Measurements from ENCODE around the gene MBNL2.
A peak's percentile ranks its signal among the peaks of the same experiment; 100 is the strongest.

MBNL2 gene

DNA sequence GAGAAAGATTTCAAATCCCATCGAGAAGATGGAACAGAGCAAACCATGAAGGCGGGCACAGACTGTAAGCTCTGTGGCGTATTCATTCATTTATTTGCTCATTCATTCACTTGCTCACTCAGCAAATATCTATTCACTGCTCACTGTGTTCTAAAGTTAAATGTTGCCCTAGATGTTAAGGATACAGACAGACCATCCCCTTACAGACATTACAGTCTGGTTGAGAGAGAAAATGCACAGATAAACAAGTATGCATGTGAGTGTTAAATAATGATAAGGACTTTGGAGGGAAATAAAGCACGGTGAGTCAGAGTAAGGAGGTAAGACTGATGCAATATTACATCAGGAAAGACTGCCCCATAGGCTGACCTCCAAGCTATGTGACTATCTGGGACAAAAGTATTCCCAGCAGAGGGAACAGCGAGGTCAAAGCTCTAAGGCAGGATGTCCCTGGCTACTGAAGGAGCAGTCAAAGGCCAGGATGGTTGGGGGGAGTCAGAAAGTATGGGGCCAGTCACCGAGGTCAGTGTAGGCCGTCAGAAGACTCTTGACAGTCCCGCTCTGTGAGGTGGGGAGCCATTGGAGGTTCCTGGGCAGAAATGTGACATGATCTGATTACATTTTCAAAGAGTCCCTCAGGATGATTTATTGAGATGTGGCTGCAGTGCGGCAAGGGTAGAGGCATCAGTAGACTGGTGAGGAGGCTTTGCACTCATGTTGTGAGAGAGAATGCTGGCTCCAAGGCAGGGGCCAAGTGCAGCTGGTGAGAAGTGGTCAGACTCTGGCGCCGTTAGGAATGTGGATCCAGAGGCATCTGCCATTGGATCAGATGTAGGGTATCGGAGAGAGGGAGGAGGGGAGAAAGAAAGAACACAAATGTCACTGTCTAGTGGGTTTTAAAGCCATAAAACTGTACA, 37.9 kb downstream of the MBNL2 start:
- peak; percentile 78 for DNase-seq
- peak overlapping the region; percentile 98 for H3K27ac ChIP-seq

DNA sequence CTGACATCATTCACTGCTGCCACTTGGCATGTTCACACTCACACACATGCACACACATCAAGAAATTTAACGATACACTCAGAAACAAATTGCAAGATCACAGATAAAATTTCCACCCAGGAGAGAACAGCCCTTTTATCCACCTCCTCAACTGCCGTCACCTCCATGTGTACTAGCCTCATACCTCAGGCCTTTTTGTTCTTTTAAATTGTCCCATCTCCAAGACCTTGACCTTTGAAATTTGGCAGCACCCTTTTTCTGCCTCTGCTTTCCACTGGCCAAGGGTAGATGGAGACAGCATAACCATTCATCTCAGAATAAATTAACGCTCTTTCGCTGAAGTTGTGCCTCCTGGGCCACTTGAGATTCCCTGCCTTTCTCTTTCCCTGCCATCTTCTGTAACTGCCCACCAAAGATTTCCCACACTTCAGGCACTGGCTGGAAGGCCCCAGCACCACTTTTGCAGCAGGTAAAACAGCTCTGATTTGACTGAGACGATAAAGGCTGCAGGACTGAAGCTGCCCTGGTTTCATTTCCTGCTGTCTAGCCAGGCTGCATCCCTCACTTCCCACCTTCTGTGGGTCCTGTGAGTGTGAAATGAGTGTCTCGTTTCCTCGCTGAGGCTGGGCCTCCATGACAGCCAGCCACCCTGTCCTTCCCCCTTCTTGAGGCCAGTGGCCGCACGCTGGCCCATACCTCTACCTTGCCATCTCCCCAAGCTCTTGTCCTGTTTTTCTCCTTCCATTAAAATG, 39.3 kb downstream of the MBNL2 start:
- TF ChIP-seq, protein P1, sequence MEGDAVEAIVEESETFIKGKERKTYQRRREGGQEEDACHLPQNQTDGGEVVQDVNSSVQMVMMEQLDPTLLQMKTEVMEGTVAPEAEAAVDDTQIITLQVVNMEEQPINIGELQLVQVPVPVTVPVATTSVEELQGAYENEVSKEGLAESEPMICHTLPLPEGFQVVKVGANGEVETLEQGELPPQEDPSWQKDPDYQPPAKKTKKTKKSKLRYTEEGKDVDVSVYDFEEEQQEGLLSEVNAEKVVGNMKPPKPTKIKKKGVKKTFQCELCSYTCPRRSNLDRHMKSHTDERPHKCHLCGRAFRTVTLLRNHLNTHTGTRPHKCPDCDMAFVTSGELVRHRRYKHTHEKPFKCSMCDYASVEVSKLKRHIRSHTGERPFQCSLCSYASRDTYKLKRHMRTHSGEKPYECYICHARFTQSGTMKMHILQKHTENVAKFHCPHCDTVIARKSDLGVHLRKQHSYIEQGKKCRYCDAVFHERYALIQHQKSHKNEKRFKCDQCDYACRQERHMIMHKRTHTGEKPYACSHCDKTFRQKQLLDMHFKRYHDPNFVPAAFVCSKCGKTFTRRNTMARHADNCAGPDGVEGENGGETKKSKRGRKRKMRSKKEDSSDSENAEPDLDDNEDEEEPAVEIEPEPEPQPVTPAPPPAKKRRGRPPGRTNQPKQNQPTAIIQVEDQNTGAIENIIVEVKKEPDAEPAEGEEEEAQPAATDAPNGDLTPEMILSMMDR (IDR thresholded peaks at IDR 0.05; ENCODE audit: low read depth, low read length, missing control alignments) = no peak
- Histone ChIP-seq H3K4me3 (ENCODE audit: low read depth, low read length) (no peak overlapping the region), H3K36me3 (replicated peaks) (no peaks in the 10 kb centered on the region), H3K27me3 (replicated peaks) (no peaks in the 10 kb centered on the region), H3K27ac (no peak overlapping the region)
- in situ Hi-C loops (cut with HindIII; ENCODE audit: low pct_ligation_motif_present, low sequenced_read_pairs) = no loop called here
- DNase-seq = no peak

More for the DNA sequence above, 37.9 kb downstream of the MBNL2 start:
- in situ Hi-C loops (cut with HindIII; ENCODE audit: low pct_ligation_motif_present, low sequenced_read_pairs) = no loop called here
- Histone ChIP-seq H3K36me3 (replicated peaks) (no peaks in the 10 kb centered on the region), H3K27me3 (replicated peaks) (no peaks in the 10 kb centered on the region), H3K4me3 (ENCODE audit: low read depth, low read length) (no peak overlapping the region)
- TF ChIP-seq, protein P1 (IDR thresholded peaks at IDR 0.05; ENCODE audit: low read depth, low read length, missing control alignments) = no peak

DNA sequence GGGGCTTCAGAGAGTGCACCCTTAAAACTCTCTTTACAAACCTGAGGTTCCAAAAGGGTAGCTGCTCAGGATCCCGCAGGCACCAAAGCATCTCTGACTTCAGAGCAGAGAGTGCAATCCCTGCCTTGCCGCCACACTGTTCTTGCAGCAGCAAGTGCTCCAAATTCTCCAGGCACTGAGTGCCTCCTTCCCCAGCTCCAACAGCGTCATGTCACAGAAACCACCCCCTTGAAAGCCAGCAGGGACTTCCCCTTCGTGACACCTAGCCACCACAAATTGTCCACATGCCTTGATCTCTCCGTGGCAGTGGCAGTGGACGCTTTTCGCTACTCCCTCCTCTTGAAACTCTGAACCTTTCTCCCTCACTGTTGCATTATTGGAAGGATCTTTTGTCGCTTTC, 39.9 kb downstream of the MBNL2 start:
- in situ Hi-C loops (cut with HindIII; ENCODE audit: low pct_ligation_motif_present, low sequenced_read_pairs) = no loop called here
- Histone ChIP-seq H3K36me3 (replicated peaks) (no peaks in the 10 kb centered on the region), H3K4me3 (ENCODE audit: low read depth, low read length) (no peak overlapping the region), H3K27ac (no peak overlapping the region), H3K27me3 (replicated peaks) (no peaks in the 10 kb centered on the region)
- no peak for DNase-seq
- TF ChIP-seq, protein P1 (IDR thresholded peaks at IDR 0.05; ENCODE audit: low read depth, low read length, missing control alignments) = no peak

DNA sequence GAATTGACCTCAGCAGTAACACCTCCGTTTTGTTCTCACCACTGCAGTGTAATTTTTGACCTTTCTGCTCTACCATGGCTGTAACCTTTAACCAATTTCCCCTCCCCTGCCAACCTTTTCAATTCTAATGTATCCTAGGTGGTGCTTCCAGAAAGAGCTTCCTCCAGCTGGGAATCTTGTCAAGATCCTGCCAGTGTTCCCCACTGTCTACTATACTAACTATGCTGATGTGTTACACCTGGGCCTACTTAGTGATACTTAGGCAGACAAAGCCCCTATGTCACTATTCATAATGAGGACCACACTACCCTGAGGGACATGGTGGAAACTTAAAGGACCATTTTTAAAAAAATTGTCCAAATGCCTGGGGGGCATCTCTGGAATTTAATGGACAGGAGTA, 41.0 kb downstream of the MBNL2 start:
- in situ Hi-C loops (cut with HindIII; ENCODE audit: low pct_ligation_motif_present, low sequenced_read_pairs) = no loop called here
- no peaks in the 10 kb centered on the region for H3K27me3 ChIP-seq (replicated peaks)
- no peaks in the 10 kb centered on the region for H3K36me3 ChIP-seq (replicated peaks)
- TF ChIP-seq, protein P1 (IDR thresholded peaks at IDR 0.05; ENCODE audit: low read depth, low read length, missing control alignments) = no peak
- no peak overlapping the region for H3K27ac ChIP-seq
- DNase-seq = no peak
- H3K4me3 ChIP-seq (ENCODE audit: low read depth, low read length) = no peak overlapping the region

DNA sequence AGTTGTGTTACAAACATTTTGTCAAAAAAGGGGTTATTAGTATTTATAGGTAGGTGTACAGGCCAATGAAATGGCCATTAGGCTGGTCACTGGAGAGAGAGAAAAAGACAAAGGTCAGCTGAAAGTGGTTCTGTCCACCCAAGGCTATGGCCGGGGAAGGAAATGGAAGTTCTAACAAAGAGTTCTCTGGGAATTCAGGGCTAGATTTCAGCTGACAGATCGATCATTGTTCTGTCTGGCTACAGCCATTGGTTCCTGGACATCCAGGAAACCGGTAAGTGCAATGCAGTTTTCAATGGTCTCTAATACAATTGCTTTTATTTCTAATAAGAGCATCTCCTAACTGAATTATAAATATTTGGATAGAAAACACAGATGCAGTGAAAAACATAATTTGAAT, 42.5 kb downstream of the MBNL2 start:
- in situ Hi-C loops (cut with HindIII; ENCODE audit: low pct_ligation_motif_present, low sequenced_read_pairs) = no loop called here
- TF ChIP-seq, protein P1 (IDR thresholded peaks at IDR 0.05; ENCODE audit: low read depth, low read length, missing control alignments) = no peak

More for the DNA sequence above, 42.5 kb downstream of the MBNL2 start:
- DNase-seq = no peak
- Histone ChIP-seq H3K27me3 (replicated peaks) (no peaks in the 10 kb centered on the region), H3K36me3 (replicated peaks) (no peaks in the 10 kb centered on the region), H3K4me3 (ENCODE audit: low read depth, low read length) (no peak overlapping the region), H3K27ac (no peak overlapping the region)

All from brain microvascular endothelial cell (primary cell).